Natural killer cell (primary cell): ENCODE data around the gene FAM210B. TPM values are rescaled to one million over a fixed set of nuclear protein-coding genes. Genes with fewer than 3 reads are reported as not detected.
A peak's percentile ranks its signal among the peaks of the same experiment; 100 is the strongest.

ENCODE experiments used
- ATAC-seq, 3 donors: fragments of 150-1000 bp in 2 of 3; fragments of 200-7000 bp in 1 of 3; cut with Tn5 transposase; 1 replicate in 1 of 3; 2 replicates in 2 of 3; pipeline ENCODE4 v1.10.0; 2021; ENCODE audit warnings: mild to moderate bottlenecking in 2 of 3, moderate library complexity in 2 of 3
- DNase-seq, 2 donors: peaks; one replicate each; pipeline versions ENCODE4 v3.0.0 to v3.0.0-alpha.2; 2013 to 2021; ENCODE audit warnings: mixed read lengths in 1 of 2
- H3K27ac ChIP-seq: one replicate; pipeline ENCODE4 v1.5.1; 2013; ENCODE audit warnings: mild to moderate bottlenecking, low read length
- H3K27me3 ChIP-seq: one replicate; pipeline ENCODE4 v1.6.1; 2013; ENCODE audit warnings: low read length; ENCODE audit not compliant: control insufficient read depth, insufficient read depth
- H3K36me3 ChIP-seq: one replicate; pipeline ENCODE4 v1.6.1; 2013; ENCODE audit warnings: low read length; ENCODE audit not compliant: control insufficient read depth, insufficient read depth
- H3K4me1 ChIP-seq: one replicate; pipeline ENCODE4 v1.6.1; 2013; ENCODE audit warnings: low read length; ENCODE audit not compliant: control insufficient read depth, insufficient read depth
- H3K4me3 ChIP-seq: one replicate; pipeline ENCODE4 v1.5.1; 2013; ENCODE audit warnings: low read length
- H3K9me3 ChIP-seq: one replicate; pipeline ENCODE4 v1.6.1; 2013; ENCODE audit warnings: low read length; ENCODE audit not compliant: control insufficient read depth, insufficient read depth
- H3K27ac Mint-ChIP-seq, 2 donors: one replicate each; pipeline ENCODE4 v1.8.0; 2022; ENCODE audit warnings: mild to moderate bottlenecking in 2 of 2, mixed read lengths in 2 of 2, moderate library complexity in 1 of 2
- H3K27me3 Mint-ChIP-seq, 2 donors: one replicate each; pipeline ENCODE4 v1.8.0; 2022; ENCODE audit warnings: low read depth in 2 of 2, mixed read lengths in 2 of 2
- H3K36me3 Mint-ChIP-seq: one replicate; pipeline ENCODE4 v1.8.0; 2022; ENCODE audit warnings: mixed read lengths
- H3K4me1 Mint-ChIP-seq, 2 donors: one replicate each; pipeline ENCODE4 v1.8.0; 2022; ENCODE audit warnings: mixed read lengths in 2 of 2
- H3K4me3 Mint-ChIP-seq: one replicate; pipeline ENCODE4 v1.8.0; 2022; ENCODE audit warnings: mild to moderate bottlenecking, moderate library complexity, mixed read lengths
- H3K9me3 Mint-ChIP-seq, 2 donors: one replicate each; pipeline ENCODE4 v1.8.0; 2022; ENCODE audit warnings: mixed read lengths in 2 of 2
- CTCF ChIP-seq: fragments of 200-600 bp; IDR thresholded peaks from one replicate; pipeline ENCODE4 v1.8.0; 2022; ENCODE audit warnings: antibody characterized with exemption
- WGBS: methylation state at CpG from one replicate; pipeline ENCODE4 v1.1.7; 2013; ENCODE audit warnings: missing lambda C conversion rate; ENCODE audit not compliant: insufficient coverage; 5-methylcytosine and 5-hydroxymethylcytosine counted together
- intact Hi-C: fragments of 100-400 bp; cut with micrococcal nuclease; formaldehyde crosslinking; loops from one replicate; pipeline ENCODE4 v1.14.2; 2022
- total RNA-seq, 4 donors: library from RNA; stranded (reverse); fragments of 120-200 nt in 1 of 4; gene quantifications; one replicate each; pipeline versions ENCODE4 v1.2.3 to v1.2.4, GENCODE V29; 2013 to 2022

FAM210B gene
- total RNA-seq, 3 donors from 2014 or later (not counting 1 experiment from before 2014, with no cell fraction given), result 6.4 to 11.5 (median 8.8) TPM

GRCh38 chr20:56392881-56393482 lies 34.2 kb downstream of the FAM210B start:
- H3K27ac Mint-ChIP-seq, result no peak overlapping the region
- peak in 1 of 2 donors; percentile 61 for DNase-seq

GRCh38 chr20:56393653-56394052 lies 34.9 kb downstream of the FAM210B start:
- Histone ChIP-seq H3K27me3 (no peaks in the 10 kb centered on the region), H3K9me3 (no peaks in the 10 kb centered on the region), H3K4me3 (no peak overlapping the region), H3K4me1 (peaks cover 21% of the 10 kb centered on the region), H3K27ac (peak overlapping the region; percentile 5), H3K36me3 (peaks cover 31% of the 10 kb centered on the region)
- 78% methylated on average over 8 of the region's 8 CpGs for WGBS
- no peak for TF ChIP-seq CTCF
- Mint-ChIP-seq H3K27me3 (no peaks in the 10 kb centered on the region), H3K27ac (no peak overlapping the region), H3K9me3 (no peaks in the 10 kb centered on the region), H3K36me3 (peaks cover 15% of the 10 kb centered on the region), H3K4me3 (no peak overlapping the region), H3K4me1 (peaks cover 12 to 23% of the 10 kb centered on the region in 2 donors)
- intact Hi-C loops, result loop anchor here (2.0 kb wide), 1 partner anchor 19 kb away; the partner anchor contains the start of gene CASS4
- ATAC-seq (no peak), DNase-seq (no peak)

More at GRCh38 chr20:56392881-56393482, 34.2 kb downstream of the FAM210B start:
- under 1% methylated on average over 14 of the region's 18 CpGs for WGBS
- Histone ChIP-seq H3K27me3 (no peaks in the 10 kb centered on the region), H3K36me3 (peaks cover 25% of the 10 kb centered on the region), H3K4me3 (peak overlapping the region; percentile 91), H3K4me1 (peaks cover 21% of the 10 kb centered on the region), H3K27ac (peak overlapping the region; percentile 74), H3K9me3 (no peaks in the 10 kb centered on the region)
- Mint-ChIP-seq H3K4me1 (peaks cover 12 to 23% of the 10 kb centered on the region in 2 donors), H3K4me3 (no peak overlapping the region), H3K36me3 (peaks cover 12% of the 10 kb centered on the region), H3K9me3 (no peaks in the 10 kb centered on the region), H3K27me3 (no peaks in the 10 kb centered on the region)
- intact Hi-C loops, result loop anchor here (1.0 to 2.0 kb wide), 2 partner anchors 20 to 75 kb away; partner anchors contain the start of genes CASS4 and RTF2
- ATAC-seq, result no peak
- TF ChIP-seq CTCF, result no peak

GRCh38 chr20:56395166-56395565 lies 36.4 kb downstream of the FAM210B start:
- Mint-ChIP-seq H3K4me3 (no peak overlapping the region), H3K27ac (peak overlapping the region; percentile 14 to 31), H3K9me3 (no peaks in the 10 kb centered on the region), H3K4me1 (peaks cover 16 to 26% of the 10 kb centered on the region in 2 donors), H3K36me3 (peaks cover 21% of the 10 kb centered on the region), H3K27me3 (no peaks in the 10 kb centered on the region)
- 89% methylated on average over 4 of the region's 4 CpGs for WGBS
- ATAC-seq (no peak), DNase-seq (no peak)
- Histone ChIP-seq H3K9me3 (no peaks in the 10 kb centered on the region), H3K36me3 (peaks cover 46% of the 10 kb centered on the region), H3K27ac (no peak overlapping the region), H3K4me3 (no peak overlapping the region), H3K4me1 (peaks cover 21% of the 10 kb centered on the region), H3K27me3 (no peaks in the 10 kb centered on the region)
- no peak for TF ChIP-seq CTCF
- intact Hi-C loops, result no loop called here
